DOHH2 (cell line): Measurements from ENCODE around the gene RGS7.
A peak's percentile ranks its signal among the peaks of the same experiment; 100 is the strongest.

Experiments
- H3F3A ChIP-seq: fragments of 200-600 bp; sonication (generic), shearing (Covaris generic); 2 replicates; pipeline ENCODE4 v1.6.0; 2016; ENCODE audit warnings: antibody characterized with exemption, mild to moderate bottlenecking; ENCODE audit not compliant: control insufficient read depth, insufficient read depth
- H3K27ac ChIP-seq: fragments of 200-600 bp; sonication (generic); 2 replicates; pipeline ENCODE4 v1.5.1; 2014; ENCODE audit warnings: low read depth, mild to moderate bottlenecking, low read length, moderate library complexity
- H3K27me3 ChIP-seq: fragments of 200-600 bp; sonication (generic); 2 replicates; pipeline ENCODE4 v1.6.1; 2014; ENCODE audit warnings: mild to moderate bottlenecking, low read length, mixed read lengths; ENCODE audit not compliant: control insufficient read depth
- H3K36me3 ChIP-seq: fragments of 200-600 bp; sonication (generic); 2 replicates; pipeline ENCODE4 v1.6.1; 2014; ENCODE audit warnings: mild to moderate bottlenecking, low read length, moderate library complexity, mixed read lengths; ENCODE audit not compliant: control insufficient read depth
- H3K4me1 ChIP-seq: fragments of 200-600 bp; sonication (generic); 2 replicates; pipeline ENCODE4 v1.6.1; 2014; ENCODE audit warnings: mild to moderate bottlenecking, low read length, mixed read lengths; ENCODE audit not compliant: control insufficient read depth
- H3K4me2 ChIP-seq: fragments of 200-600 bp; sonication (generic); 2 replicates; pipeline ENCODE4 v1.6.0; 2014; ENCODE audit warnings: mild to moderate bottlenecking, low read length, moderate library complexity
- H3K4me3 ChIP-seq: fragments of 200-600 bp; sonication (generic); 2 replicates; pipeline ENCODE4 v1.5.1; 2014; ENCODE audit warnings: mild to moderate bottlenecking, low read length, mixed read lengths
- H3K79me2 ChIP-seq: fragments of 200-600 bp; sonication (generic); 2 replicates; pipeline ENCODE4 v1.6.1; 2014; ENCODE audit warnings: mild to moderate bottlenecking, low read length, mixed read lengths; ENCODE audit not compliant: control insufficient read depth
- H3K9me2 ChIP-seq: fragments of 200-600 bp; sonication (generic); replicated peaks from 2 replicates; pipeline ENCODE4 v1.6.1; 2014; ENCODE audit warnings: mild to moderate bottlenecking, low read length, mixed read lengths; ENCODE audit not compliant: control insufficient read depth
- H3K9me3 ChIP-seq: fragments of 200-600 bp; sonication (generic); 2 replicates; pipeline ENCODE4 v1.6.1; 2014; ENCODE audit warnings: antibody characterized with exemption, low read length, mixed read lengths; ENCODE audit not compliant: control insufficient read depth, insufficient read depth
- H4K20me1 ChIP-seq: fragments of 200-600 bp; sonication (generic); 2 replicates; pipeline ENCODE4 v1.6.0; 2014; ENCODE audit warnings: low read depth, mild to moderate bottlenecking, antibody characterized with exemption, low read length, moderate library complexity; ENCODE audit not compliant: control insufficient read depth, insufficient read depth
- EZH2phosphoT487 ChIP-seq: fragments of 200-600 bp; sonication (generic); IDR thresholded peaks from 2 replicates; pipeline ENCODE4 v1.6.1; 2017; ENCODE audit warnings: borderline replicate concordance, mild to moderate bottlenecking, antibody characterized with exemption, low read length, moderate library complexity, mixed read lengths
- TF ChIP-seq, protein P1 (sequence below): fragments of 200-600 bp; sonication (generic); IDR thresholded peaks from one replicate; pipeline ENCODE4 v1.5.1; 2014; ENCODE audit warnings: antibody characterized with exemption, mild to moderate bottlenecking, low read depth, low read length; ENCODE audit not compliant: poor library complexity, severe bottlenecking

Gene RGS7

DNA sequence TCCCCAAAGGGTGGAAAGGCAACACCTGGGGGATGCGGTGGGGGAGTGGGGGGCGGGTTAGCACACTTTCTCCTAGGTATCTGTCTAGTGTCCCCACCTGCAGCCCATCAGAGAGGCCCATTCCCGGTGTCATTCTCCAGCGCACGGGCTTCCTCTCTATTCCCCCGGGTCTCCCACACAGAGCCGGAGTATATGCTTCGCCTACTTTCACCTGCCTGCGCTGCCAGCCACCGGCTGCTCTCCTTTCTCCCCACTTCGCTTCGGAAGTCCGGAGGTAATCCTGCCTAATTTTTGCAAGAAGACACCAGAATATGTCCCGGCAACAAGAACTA lies 852 bp downstream of the RGS7 start:
- peaks cover 13% of the 10 kb centered on the region for H3K4me1 ChIP-seq
- peak overlapping the region; percentile 63 for H3K4me3 ChIP-seq
- no peaks in the 10 kb centered on the region for H3K36me3 ChIP-seq
- no peaks in the 10 kb centered on the region for H4K20me1 ChIP-seq
- H3K79me2 ChIP-seq: no peaks in the 10 kb centered on the region
- peak overlapping the region; percentile 58 for H3K4me2 ChIP-seq
- H3F3A ChIP-seq: no peaks in the 10 kb centered on the region
- TF ChIP-seq, protein P1, sequence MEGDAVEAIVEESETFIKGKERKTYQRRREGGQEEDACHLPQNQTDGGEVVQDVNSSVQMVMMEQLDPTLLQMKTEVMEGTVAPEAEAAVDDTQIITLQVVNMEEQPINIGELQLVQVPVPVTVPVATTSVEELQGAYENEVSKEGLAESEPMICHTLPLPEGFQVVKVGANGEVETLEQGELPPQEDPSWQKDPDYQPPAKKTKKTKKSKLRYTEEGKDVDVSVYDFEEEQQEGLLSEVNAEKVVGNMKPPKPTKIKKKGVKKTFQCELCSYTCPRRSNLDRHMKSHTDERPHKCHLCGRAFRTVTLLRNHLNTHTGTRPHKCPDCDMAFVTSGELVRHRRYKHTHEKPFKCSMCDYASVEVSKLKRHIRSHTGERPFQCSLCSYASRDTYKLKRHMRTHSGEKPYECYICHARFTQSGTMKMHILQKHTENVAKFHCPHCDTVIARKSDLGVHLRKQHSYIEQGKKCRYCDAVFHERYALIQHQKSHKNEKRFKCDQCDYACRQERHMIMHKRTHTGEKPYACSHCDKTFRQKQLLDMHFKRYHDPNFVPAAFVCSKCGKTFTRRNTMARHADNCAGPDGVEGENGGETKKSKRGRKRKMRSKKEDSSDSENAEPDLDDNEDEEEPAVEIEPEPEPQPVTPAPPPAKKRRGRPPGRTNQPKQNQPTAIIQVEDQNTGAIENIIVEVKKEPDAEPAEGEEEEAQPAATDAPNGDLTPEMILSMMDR: no peak
- TF ChIP-seq EZH2phosphoT487: no peak
- peaks cover 16% of the 10 kb centered on the region for H3K27me3 ChIP-seq
- no peaks in the 10 kb centered on the region for H3K9me3 ChIP-seq
- H3K9me2 ChIP-seq: no peaks in the 10 kb centered on the region
- no peak overlapping the region for H3K27ac ChIP-seq

DNA sequence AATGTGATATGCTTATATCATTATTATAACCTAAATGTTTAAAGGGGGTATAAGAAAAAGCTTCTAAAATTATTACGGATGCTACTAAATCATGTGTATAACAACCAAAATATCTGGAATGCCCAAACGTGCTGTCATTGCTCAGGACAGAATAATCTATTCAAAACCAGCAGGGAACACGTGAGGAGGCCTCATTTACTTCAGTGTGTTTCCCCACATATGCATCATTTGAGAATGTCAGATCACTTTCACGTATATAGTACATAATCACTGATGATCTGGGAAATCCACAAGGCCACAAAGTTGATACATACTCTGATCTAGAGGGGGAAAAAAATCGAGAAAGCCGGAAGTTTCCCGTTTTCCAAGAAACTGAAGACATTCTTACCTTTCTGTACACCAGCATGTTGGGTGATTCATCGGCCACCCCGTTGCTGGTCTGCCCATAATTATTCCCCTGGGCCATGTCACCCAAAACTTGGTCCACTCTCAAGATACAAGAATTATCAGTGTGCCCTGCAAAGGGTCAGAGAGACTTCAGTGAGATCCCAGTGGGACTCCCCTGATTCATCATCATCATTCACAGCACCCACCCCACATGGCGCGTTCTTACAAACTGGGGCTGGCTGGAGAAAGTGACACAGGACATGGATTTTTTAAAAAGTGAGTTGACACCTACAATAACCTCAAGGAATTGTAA lies 1.5 kb downstream of the RGS7 start:
- H3F3A ChIP-seq: no peaks in the 10 kb centered on the region
- TF ChIP-seq, protein P1: no peak
- TF ChIP-seq EZH2phosphoT487: no peak; the same call in 1 of the 2 replicates
- no peaks in the 10 kb centered on the region for H3K9me3 ChIP-seq
- H3K9me2 ChIP-seq: no peaks in the 10 kb centered on the region
- peak overlapping the region; percentile 63 for H3K4me3 ChIP-seq
- H3K27me3 ChIP-seq: peaks cover 16% of the 10 kb centered on the region
- no peaks in the 10 kb centered on the region for H3K79me2 ChIP-seq
- no peaks in the 10 kb centered on the region for H3K36me3 ChIP-seq
- H3K4me1 ChIP-seq: peaks cover 13% of the 10 kb centered on the region
- no peak overlapping the region for H3K27ac ChIP-seq
- H3K4me2 ChIP-seq: peak overlapping the region; percentile 58
- no peaks in the 10 kb centered on the region for H4K20me1 ChIP-seq

DNA sequence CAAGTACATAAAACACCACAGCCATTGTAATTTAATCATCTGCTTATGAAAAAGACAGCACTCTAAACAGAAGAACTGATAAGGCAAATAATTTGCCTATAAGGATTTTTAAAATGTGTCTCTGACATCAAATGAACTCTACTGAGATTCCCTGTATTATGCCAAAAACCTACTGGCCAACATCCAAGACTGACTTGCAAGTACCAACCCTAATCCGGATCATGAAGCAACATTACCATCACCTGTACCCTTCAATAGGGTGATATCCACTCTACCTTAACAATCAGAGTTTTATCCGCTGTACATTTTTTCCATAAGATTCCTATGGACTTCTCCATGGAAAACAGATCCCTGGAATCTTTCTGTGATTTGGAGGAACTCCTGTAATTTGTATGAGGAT lies 4.6 kb downstream of the RGS7 start:
- Histone ChIP-seq H3K27ac (no peak overlapping the region), H3K4me2 (no peak overlapping the region), H3K79me2 (no peaks in the 10 kb centered on the region), H3K9me2 (no peaks in the 10 kb centered on the region), H3K4me3 (no peak overlapping the region), H3K36me3 (no peaks in the 10 kb centered on the region), H3K4me1 (peaks cover 6% of the 10 kb centered on the region), H3K9me3 (no peaks in the 10 kb centered on the region), H3K27me3 (peaks cover 11% of the 10 kb centered on the region), H3F3A (no peaks in the 10 kb centered on the region), H4K20me1 (no peaks in the 10 kb centered on the region)
- no peak for TF ChIP-seq EZH2phosphoT487
- TF ChIP-seq, protein P1: no peak
